Peyer's patch (tissue), 4 donors: ENCODE data around the gene FAM185A.

ENCODE experiments used
- POLR2A ChIP-seq, 2 donors: fragments of 450-650 bp; IDR thresholded peaks; one replicate each; pipeline ENCODE4 v1.5.1; 2017; ENCODE audit warnings: antibody characterized with exemption in 2 of 2, mild to moderate bottlenecking in 2 of 2, moderate library complexity in 2 of 2
- TF ChIP-seq, protein P1 (sequence below), 6 experiments: fragments of 450-650 bp in 4 of 6; fragments of 200-600 bp in 2 of 6; sonication (generic) in 1 of 6; IDR thresholded peaks; one replicate each; pipeline ENCODE4 v1.5.1; 2017 to 2019; ENCODE audit warnings: antibody characterized with exemption in 6 of 6, mild to moderate bottlenecking in 3 of 6, moderate library complexity in 1 of 6

- TF ChIP-seq, protein P1, sequence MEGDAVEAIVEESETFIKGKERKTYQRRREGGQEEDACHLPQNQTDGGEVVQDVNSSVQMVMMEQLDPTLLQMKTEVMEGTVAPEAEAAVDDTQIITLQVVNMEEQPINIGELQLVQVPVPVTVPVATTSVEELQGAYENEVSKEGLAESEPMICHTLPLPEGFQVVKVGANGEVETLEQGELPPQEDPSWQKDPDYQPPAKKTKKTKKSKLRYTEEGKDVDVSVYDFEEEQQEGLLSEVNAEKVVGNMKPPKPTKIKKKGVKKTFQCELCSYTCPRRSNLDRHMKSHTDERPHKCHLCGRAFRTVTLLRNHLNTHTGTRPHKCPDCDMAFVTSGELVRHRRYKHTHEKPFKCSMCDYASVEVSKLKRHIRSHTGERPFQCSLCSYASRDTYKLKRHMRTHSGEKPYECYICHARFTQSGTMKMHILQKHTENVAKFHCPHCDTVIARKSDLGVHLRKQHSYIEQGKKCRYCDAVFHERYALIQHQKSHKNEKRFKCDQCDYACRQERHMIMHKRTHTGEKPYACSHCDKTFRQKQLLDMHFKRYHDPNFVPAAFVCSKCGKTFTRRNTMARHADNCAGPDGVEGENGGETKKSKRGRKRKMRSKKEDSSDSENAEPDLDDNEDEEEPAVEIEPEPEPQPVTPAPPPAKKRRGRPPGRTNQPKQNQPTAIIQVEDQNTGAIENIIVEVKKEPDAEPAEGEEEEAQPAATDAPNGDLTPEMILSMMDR (IDR thresholded peaks at IDR 0.05): no peak
- TF ChIP-seq POLR2A (IDR thresholded peaks at IDR 0.05): no peak
Observed at GRCh38 chr7:102845346-102845745, 96.5 kb downstream of the FAM185A start.
